Activated CD4-positive, alpha-beta T cell treated with anti-CD3 and anti-CD28 coated beads for 1 hour (primary cell): ENCODE measurements around the gene B4GALT6.

Experiments used
- DNase-seq: peaks from one replicate; pipeline ENCODE4 v3.0.0-alpha.2; 2020

Gene B4GALT6

DNA sequence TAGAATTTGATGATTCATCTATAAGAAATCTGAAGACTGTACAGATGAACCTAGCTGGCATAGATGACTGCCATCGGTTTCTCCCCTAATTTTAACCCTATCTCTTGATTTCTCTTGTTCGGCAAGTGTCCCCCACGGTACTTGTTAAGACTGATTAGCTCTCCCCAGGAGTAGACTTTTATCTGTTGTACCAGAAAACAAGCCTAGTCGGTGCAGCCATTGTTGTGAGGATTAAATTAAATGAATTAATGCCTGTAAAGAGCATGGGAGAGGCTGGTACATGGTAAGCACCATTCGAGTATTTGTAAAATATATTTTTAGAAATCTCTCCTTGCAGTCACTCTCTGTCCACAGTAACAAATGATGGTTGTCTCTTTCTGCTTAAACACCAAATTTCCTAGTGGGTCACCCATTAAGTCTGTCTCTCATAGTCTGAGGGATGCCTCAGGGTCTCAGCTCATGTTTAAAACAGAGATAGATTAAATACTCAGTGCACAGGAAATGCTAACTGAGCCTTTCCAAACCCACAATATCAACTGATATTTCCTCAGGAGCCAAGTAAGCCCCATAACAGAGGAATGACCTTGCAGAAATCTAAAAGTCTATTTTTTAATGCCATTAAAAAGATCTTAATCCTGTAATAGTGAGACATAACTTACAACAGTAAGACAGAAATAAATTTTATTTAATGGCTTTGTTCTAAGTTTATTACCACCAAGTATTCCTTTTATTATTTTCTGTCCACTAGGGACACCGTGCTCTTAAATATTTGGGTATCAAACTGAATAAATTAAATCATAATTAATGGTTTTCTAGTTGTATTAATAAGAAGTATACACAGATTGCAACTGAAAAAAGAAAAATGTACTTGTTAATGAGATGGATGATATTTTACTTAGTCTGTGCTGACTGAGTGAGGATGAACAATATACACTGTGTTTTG is 2.9 kb upstream of the B4GALT6 start:
- DNase-seq: no peak

DNA sequence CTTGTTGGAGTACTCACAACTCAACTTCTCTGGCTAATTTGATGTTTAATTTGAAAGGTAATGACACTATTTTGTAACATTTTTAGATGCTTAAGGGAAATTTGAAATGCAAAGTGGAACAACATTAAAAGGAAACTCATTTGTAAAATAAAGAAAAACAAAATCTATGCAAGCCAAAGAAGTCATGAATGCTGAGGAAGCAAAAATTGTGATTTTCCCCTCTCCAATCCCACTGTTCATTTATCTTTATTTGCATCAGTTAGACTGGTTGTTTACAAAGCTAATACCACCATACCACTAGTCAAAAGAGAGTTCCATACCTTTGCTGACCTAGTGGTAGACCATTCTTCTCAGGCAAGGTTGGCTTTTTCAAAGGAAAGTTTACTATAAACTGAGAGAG is 2.2 kb upstream of the B4GALT6 start:
- DNase-seq: no peak

DNA sequence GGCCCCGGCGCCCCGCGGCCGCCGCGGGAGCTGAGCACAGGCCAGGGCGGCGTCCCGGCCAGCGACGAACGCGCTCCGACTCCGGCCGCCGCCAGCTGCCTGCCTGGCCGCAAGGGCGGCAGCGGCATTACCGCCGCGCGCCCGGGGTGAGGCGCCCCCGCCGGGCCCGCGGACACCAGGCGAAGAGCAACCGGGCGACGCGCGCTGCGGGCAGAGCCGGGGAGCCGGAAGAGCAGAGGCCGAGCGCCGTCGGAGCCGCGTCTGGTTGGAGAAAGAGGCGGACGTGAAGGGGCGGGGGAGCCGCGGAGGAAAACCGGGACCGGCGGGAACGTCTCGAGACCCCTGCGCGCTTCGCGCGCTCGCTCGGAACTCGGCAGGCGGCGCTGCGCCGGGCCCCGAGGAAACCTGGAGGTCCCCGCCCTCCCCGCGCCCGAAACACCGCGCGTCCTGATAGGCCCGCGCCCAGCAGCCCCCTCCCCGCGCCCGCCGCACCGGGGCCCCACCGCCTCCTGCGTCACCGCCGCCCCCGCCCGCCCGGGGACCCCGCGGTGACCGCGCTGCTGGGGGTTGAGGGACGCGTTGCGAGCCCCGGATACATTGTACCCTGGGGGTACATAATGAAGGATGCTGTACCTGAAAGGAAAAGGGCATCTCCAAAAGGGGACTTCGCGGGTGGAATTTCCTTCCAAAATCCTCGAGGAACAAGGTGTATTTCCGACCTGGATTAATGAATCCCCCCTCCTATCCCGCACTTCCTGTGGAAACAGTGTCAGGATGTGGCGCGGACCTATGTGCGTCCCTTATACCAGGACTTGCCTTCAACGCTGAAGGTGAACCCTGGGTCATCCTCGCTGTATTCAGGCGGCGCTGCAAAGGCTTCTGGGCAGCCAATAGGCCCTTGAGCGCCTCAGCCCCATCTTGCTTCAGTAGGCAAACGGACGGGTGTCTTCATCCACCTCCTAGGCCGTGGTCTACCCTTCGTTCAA is 1.0 kb upstream of the B4GALT6 start:
- peak; percentile 14 for DNase-seq

DNA sequence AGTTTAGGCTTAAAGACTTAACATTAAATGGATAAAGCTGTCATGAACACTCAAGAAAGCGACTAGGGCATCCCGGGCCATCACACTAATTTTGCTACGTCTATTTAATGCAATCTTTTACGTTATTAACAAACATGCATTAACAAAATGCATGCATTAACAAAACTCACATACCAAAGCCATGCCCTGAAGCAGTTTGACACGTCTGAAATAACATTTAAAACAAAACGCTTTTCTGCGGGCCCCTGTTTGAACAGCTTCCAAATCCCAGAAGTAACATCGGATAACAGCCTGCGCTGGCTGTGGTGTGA is 458 bp downstream of the B4GALT6 start:
- no peak for DNase-seq

DNA sequence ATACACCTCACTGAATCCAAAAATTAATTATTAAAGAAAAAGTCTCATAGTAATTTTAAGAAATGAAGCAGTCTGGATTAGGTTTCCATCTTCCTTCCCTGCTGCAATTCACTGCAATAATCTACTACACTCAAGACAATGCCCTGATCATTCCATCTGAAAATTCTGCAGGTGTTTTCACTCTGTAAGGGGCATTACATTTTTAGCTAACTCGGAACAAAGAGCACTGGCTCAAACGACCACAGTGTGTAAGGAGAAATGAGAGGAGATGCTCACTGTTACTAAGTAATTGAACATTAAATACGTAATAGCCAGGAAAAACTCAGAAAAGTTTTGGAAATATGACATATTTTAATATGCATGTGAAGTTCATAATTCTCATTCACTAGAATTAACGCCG is 1.3 kb downstream of the B4GALT6 start:
- DNase-seq: no peak

DNA sequence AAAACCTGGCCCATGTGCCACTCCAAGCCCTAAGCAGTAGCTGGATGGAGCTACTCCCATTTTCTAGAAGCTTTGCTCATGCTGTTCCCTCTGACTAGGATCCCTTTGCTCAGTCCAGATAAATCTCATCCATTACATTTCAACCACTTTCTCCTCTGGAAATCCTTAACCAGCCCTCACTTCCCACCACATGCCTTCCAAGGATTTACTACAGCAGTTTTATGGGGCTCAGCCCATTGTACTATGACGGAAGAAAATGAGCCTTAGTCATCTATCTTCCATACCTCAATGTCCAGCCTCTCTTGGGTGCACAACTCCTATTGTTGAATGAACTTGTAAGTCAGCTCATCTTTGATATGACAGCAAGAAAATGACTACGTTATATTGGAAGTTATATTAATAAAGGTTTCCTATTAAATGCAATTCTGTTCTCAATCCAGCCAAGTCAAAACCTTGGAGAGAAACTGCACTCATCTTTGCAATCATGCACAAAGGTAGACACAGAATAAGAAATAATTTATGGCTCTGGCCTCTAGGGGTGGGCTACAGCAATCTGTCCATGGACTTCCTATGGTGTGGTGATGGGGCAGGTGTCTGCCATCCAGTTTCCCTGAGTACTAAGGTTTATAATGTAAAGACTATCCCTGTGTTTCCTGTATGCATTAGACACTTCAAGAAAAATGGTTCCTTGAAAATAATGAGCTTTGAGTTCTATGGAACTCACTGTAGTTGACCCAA is 3.4 kb downstream of the B4GALT6 start:
- no peak for DNase-seq

DNA sequence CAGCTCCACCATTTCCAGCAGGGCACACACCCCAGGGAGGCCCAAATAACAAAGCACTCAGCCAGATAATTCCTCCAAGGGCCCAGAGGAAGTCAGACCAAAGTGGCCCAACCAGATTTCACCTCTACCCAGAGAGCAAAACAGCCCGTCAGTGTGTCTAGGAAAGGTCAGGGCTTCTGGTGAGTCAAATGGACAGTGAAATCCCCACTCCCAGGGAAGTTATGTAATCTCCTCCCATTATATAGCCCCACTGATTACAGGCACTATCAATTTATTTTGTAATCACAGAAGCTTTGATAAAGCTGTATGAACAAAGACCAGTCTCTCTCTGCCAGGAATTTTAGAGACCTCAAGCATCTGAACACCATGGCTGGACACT is 4.0 kb downstream of the B4GALT6 start:
- no peak for DNase-seq

DNA sequence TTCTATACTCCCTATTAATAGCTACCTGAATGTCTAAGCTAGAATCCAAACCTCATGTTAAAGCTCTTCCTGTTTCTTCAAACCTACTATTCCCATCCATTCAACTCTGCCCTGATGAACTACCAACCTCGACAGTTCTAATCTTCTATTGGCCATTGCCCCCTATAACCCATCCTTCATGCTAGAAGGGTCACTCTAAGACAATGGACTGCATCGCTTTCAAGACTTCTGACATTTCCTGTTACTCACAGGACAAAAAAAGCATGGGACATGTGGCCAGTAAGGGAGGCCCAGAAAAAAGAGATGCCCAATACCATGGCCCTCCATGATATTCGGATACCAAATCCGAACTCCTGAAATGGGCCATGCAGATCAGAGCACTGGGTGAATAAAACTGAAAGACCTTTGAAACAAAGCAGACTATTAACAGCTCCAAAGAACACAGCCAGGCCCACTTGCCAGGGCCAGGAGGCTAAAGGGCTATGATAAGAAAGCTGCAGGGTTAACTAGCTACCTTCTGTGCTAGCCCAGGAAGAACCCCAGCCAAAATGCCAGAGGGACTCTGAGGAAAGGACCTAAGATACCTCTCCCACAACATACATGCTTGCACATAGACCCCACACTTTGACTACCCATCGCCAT is 4.5 kb downstream of the B4GALT6 start:
- no peak for DNase-seq

DNA sequence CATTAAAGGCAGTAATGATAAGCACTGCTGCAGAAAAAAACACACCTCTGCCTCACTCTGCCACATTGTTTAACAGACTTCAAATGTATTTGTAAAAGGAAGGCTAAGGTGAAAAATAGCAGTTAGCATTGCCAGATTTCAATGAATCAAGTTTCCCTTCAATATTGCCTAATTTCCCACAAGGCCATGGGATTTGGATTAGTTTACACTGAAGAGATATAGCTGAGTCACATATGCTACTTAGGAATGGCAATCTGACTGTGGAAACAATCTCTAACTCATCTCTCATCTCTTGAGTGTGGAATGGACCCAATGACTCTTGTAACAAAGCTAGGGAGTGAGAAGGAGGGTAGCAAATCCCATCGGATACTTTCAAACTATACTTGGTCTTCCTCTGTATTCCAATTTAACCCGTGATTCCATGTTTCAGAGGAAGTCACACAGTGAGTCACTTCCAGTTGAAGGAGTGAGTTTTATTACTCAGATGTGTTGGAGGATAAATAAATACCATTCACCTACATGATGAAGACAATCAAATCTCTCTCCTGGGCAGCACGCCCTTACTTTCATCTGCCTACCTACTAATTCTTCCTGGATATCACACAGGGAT is 5.1 kb downstream of the B4GALT6 start:
- DNase-seq: no peak

DNA sequence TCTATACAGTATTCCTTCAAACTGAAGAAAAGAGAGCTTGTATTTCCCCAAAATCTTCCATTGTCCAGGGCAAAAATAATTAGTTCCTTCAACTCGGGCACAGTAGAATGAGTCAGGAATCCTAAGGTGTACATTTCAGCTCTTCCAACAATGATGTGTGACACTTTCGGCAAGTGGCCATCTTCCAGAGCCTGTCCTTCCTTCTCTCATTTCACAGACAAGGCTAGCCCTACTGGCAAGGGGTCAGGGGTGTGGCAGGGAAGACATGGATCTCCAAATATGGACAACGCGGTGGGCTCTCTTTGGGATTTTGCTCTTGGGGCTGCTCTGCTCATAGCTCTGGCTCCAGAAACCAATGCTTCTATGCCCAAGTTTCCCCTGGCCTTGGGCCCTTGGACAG is 6.0 kb downstream of the B4GALT6 start:
- no peak for DNase-seq

DNA sequence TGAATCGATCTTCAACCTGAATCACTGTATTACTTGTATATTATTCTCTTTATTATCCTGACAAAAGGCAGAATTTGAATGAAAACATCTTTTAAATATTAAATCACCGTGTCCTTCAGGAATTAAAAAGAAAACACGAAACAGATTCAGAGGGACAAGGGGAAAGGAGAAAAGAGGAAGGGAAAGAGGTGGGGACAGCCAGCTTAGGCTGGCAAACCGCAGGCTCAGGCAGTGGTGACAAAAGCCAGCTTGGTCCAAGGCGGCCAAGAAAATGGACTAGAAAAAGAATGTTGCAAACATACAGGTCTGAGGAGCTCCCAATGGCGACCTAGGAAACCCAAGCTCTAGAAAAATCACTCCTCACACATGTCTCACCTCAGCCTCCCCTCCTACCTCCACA is 6.8 kb downstream of the B4GALT6 start:
- DNase-seq: no peak

DNA sequence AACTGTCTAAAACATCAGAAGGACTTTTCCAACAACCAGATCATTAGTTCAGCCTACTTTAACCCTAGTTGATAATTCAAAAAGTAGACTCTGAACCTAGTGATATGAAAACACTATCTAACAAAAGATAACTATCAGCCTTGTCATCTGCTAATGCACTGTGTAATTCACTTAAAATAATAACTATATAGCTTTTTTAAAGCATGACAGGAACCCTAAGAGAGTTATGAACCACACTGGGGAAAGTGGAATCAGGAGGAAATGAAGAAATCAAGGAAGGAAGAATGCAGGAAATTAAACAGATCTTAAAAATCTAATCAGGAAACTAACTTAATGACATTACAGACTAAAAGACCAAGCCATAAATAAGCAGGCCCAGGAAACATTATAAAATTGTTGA is 9.0 kb downstream of the B4GALT6 start:
- DNase-seq: no peak

DNA sequence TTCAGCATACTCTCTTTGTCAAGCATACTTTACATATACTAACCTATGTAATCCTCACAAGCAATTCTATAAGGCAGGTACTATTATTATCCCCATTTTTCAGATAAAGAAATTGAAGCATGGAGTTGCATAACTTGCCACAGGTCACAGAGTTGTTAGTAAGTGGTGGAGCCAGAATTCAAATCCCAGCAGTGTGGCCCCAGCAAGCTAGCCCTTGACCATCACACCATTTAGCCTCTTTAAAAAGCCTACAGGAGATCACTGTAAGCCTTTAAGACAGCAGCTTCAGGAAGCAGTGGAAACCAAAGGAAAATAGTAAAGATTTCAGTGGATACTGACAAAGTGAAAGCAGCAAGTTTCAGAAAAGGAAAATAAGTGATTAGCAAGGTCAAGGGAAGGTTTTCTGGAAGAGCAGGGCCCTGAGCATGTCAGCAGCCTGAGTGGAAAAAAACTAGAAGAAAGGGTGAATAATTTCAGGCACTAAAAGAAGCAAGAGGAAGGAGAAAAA is 11.7 kb downstream of the B4GALT6 start:
- no peak for DNase-seq

DNA sequence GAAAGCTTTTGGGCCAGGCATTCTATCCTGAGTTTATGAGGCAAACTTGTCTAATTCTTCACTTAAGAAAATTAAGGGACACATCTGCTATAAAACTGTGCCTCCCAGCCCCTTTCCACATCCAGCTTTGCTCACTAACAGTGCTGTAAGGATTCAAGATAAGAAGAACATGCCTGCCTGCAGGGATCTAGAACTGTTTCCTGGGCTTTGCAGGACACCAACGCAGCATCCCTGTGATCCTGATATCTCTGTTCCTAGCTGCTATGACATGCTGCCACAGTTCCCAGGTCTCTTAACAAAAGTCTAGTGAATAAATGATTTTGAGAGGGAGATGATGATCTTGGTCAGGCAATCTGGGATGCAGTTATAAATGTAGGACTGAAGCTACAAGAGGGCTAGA is 12.4 kb downstream of the B4GALT6 start:
- no peak for DNase-seq

DNA sequence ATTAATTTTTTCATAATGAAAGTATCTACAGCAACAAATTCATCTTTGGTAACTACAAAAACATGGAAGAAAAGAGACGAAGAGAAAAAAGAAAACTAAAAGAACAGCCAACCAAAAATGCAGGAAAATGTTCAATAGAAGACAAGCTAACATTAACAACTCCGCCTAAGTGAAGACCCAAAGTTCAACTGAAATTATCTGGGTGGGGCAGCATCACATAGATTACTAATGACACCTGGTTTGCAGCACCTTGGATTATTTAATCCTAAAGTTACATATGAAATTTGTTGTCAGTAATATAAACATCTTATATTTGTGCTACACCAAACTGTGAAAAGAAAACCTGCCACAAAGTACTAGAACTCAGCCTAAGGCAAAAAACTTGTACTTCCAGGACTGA is 14.8 kb downstream of the B4GALT6 start:
- DNase-seq: no peak

DNA sequence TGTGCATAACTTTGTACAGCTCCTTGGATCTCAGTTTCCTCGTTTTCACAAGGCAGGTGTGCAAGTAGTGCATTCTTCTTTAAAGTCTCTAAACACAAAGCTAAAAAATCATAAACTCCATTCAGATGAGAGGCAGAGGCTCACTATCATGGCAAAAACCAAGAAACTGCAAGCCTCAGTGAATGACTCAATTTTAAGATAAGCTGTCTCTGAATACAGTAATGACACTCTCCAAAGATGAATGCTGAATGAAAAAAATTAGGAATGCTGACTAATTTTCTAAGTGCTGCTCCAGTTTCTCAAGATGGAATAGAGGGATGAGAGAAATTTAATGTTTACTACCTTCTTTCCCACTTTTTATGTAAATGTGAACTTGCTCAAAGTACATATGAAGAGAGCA is 17.2 kb downstream of the B4GALT6 start:
- DNase-seq: no peak

DNA sequence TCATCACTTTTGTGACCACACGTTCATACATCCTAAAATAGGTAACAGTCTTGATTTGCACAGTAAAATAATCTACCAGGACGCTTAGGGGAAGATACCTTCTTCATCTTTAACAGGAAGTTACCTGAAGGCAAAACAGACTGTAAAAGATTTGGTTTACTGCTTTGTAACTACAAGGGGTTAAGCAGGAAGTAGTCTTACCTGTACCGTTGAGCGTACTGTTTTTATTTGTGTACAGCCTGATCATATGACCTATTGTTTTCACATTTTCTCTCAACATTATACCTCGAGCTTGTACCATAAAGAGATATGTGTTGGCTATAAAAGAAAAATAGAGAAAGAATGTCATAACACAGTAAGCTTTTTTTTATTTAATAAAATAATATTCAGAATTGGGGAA is 18.3 kb downstream of the B4GALT6 start:
- no peak for DNase-seq

DNA sequence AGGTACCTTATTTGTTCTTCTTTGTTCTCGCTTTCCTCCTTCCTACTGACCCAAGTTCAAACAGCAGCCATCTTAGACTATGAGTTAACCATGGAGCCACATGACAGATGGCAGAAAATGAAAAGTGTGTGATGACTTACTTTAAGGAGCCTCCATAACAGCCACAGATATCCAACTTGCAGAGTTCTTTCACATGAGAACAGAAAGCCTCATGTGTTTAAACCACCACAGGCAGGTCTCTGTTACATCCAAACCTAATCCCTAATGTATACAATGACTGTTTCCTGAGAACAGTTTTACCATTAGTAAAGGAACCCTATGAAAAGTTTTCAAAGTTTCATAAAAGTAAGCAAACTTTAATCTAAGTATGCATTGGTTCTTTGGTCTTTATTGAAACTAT is 20.3 kb downstream of the B4GALT6 start:
- no peak for DNase-seq

DNA sequence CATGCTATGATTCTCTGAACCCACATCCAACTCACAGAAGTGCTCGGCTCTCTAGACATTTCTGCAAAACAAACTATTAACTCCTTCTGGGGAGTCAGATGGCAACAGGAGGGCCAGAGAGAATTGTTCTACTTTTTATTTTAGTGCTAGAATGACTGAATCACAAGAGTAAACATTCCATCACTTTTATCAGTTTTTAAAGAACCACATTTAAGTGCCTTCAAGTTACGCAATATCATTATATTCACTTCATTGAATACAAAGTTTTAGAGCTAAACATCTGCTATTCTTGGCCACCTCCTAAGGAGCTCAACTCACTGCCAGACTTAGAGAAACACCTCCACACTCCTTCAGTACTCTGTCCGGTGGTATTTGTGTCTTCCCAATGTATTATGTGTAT is 22.4 kb downstream of the B4GALT6 start:
- DNase-seq: no peak

DNA sequence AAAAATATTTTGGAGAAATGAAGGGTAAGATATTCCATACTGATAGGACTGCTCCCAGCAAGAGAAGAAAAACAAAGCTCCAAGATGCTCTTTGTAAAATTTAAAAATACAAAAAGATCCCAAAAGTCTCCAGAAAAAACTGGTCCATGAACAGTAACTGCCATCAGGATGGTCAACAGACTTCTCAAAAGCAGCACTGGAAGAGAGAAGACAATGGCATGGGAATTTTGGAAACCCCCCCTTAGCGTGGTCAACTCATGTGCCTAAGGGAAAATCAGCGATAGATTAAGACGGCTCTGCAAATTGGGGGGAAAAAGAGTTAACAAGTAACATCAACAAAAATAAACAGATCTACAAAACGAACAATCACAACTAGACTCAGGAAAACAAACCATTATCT is 23.6 kb downstream of the B4GALT6 start:
- DNase-seq: no peak

DNA sequence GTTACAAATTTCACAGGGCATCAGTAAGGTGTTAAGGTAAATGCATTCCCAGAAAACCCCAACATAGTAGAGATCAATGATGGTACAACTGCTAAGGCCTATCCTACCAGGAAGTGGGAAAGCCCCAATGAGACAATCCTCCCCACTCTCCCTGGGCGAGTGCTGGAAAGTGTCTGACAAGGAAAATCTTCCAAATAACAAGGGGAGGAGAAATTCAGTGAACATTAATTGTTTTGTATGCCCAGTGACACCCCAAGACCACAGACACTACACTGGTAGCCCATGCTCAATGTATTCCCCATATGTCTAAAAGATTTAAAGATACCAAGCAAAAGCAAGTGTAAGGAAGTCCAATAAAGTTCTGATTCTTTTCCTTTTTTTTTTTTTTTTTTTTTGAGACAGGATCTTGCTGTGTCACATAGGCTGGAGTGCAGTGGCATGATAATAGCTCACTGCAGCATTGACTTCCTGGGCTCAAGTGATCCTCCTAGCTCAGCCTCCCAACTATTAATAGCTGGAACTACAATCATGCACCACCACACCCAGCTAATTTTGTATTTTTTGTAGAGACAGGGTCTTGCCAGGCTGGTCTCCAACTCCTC is 24.7 kb downstream of the B4GALT6 start:
- no peak for DNase-seq
